GM19467 (cell line): ENCODE measurements around the gene FOSL1.
"Not testable (repeated sequence)": the region's sequence is repeated elsewhere in the genome, so short reads cannot be mapped to it uniquely, and the experiment has no call there.

Experiments used
- ATAC-seq: cut with Tn5 transposase; IDR thresholded peaks from one replicate; pipeline ENCODE4 v1.9.1; 2021; ENCODE audit warnings: mild to moderate bottlenecking, moderate library complexity; ENCODE audit not compliant: unreplicated experiment

FOSL1 gene

GRCh38 chr11:65897020-65897471 is 3.1 kb downstream of the FOSL1 start:
- no peak for ATAC-seq

DNA sequence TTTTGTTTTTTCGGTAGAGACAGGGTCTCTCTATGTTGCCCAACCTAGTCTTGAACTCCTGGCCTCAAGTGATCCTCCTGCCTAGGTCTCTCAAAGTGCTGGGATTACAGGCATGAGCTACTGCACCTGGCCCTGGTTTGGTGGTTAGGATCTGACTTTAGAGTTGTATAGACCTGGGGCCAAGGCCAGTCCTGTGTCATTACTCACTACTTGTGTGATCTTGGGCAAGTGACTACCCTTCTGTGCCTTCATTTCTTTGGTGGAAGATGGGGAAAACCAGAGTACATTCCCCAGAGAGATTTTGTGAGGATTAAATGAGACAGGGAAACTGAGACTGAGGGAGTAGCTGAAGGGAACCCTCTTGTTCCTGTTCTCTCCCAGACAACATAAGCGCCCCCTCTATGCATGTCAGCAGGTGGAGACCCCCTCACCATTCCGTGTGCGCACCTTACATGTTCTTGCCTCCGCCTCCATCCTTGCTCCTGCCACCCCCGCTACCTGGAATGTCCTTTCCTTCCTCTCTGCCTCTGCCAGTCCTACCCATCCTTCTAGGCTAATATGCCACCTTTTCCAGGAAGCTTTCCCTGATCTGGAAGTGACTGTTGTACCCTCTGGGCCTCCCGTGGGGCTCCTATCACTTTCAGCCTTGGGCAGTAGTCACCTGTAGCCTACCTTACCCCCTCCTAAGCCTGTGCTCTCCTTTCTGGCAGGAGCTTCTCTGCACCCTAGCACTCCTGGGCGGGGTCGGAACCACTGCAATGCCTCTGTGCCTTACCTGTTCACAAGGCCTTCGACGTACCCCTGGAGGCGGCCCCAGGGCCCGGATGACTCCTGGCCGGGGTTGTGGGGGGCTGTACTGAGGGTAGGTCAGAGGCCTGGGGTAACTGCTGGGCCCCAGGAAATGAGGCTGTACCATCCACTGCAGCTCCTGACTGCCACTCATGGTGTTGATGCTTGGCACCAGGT is 3.9 kb downstream of the FOSL1 start:
- no peak for ATAC-seq

- ATAC-seq, result no peak
Observed at GRCh38 chr11:65895482-65895981, 4.7 kb downstream of the FOSL1 start.

DNA sequence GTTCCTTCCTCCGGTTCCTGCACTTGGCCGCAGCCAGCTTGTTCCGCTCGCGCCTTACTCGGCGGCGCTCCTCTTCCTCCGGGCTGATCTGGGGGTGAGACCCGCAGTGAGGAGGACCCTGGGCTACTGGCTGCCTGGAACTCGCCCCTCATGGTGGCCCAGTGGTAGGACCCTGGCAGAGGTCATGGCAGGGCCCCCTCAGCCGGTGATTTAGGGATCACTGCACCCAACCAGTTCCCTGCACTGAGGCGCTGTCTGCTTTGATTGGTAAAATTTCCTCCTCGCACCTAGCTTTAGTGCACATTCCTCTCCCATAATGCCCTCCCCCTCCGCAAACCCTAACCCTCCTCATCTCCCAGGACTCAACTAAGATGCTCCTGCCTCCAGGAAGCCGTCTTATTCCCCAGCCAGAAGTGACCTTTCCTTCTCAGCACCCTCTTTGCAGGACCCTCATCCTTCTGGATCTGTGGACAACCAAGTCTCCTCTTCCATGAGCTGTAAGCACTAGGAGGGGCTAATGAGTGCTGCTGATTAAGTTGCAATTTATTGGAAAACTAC is 6.1 kb downstream of the FOSL1 start:
- no peak for ATAC-seq

DNA sequence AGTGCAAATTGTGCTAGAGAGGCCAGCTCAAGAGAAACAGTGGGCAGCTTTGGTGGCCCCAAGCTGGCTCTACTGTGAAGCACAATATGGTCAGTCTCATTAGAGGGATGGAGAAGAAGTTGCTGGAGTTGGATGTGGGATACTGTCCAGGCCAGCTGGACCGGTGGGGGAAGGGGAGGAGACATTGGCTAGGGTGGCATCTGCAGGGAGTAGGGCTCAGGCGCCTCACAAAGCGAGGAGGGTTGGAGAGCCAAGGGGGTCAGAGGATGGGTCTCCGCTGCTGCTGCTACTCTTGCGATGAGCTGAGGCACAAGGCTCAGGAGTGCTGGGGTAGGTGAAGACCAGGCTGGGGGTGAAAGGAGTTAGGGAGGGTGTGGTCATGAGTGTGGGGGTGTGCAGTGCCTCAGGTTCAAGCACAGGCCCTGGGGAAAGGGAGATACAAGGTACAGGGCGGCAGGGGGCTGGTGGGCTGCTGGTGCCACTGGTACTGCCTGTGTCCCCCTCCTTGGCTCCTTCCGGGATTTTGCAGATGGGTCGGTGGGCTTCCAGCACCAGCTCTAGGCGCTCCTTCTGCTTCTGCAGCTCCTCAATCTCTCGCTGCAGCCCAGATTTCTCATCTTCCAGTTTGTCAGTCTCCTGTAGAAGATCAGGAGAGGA is 7.4 kb downstream of the FOSL1 start:
- no peak for ATAC-seq

GRCh38 chr11:65892137-65892540 is 8.0 kb downstream of the FOSL1 start:
- ATAC-seq, result not testable (repeated sequence)

DNA sequence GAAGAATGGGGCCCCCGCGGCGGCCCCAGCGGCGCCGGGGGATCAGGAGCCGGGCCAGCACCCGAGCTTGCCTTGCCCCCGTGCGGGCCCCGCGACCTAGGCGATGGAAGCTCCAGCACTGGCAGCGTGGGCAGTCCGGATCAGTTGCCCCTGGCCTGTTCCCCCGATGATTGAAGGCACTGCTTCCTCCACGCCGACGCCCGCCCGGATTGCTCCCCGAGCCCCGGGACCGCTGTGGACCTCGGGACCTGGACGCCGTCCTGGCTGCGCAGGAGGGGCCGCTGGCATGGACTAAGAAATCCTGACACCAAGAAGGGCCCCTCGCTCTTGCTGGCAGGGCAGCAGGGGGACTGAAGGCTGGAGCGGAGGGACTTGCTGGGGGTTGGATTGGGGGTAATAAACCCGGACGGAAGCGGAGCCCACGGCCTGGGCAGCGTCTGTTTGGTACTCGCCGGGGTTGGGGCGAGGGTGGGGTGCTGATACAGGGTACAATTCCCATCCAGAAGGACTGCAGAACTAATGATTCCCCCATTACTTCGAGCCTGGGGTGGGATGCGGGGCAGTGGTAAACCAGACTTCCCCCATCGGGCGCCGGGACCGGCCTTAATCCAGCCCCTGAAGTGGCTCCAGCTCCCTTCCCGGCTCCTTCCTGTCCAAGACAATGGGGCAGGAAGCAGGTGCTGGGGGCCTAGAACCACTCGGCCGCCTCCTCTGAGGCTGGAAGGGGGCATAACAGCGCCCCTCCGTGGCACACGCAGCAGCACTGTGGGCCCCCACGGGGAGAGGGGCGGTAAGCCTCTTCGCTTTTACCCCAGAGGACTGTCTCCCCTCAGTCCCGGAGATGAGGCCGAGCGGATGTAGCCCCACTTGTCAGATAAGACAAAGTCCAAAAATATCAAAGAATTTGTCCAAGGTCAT is 8.7 kb downstream of the FOSL1 start:
- ATAC-seq, result no peak

GRCh38 chr11:65890324-65891218 is 9.6 kb downstream of the FOSL1 start, which contains the start of gene CCDC85B:
Gene CCDC85B (plus strand): TSS chr11:65890673. CDS start chr11:65890784, 111 bp downstream.
- ATAC-seq, result peak; percentile 55

- peak; percentile 40 for ATAC-seq
Observed at GRCh38 chr11:65888163-65888814, 11.9 kb downstream of the FOSL1 start, which contains the start of gene FIBP. Gene FIBP (minus strand): TSS chr11:65888471. CDS start chr11:65888418, 53 bp downstream.

DNA sequence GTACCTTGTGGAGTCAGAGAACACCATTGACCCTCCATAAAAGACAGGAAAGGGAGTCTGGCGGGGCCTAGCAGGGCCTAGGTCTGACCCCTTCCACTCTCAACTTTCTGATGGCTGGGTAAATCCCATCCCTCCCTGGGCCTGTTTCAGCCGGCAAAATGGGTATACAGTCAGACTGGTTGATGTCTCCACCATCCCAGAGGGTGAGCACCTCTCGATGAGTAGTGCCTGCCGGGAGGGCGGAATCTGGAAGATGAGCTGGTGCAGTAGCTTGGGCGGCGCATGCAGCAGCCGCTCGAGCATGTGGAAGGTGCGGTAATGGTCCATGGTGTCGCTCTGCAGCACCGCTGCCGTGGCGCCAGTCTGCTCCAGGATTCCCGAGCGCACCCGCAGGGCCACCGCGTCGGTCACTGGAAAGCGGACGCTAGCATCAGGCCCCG is 12.4 kb downstream of the FOSL1 start:
- no peak for ATAC-seq

- ATAC-seq, result no peak
Observed at GRCh38 chr11:65886826-65887722, 13.1 kb downstream of the FOSL1 start.

- no peak for ATAC-seq
Observed at GRCh38 chr11:65885808-65886536, 14.2 kb downstream of the FOSL1 start.

GRCh38 chr11:65885231-65885630 is 15.0 kb downstream of the FOSL1 start:
- ATAC-seq, result no peak

- ATAC-seq, result no peak
Observed at GRCh38 chr11:65884716-65885092, 15.5 kb downstream of the FOSL1 start.

DNA sequence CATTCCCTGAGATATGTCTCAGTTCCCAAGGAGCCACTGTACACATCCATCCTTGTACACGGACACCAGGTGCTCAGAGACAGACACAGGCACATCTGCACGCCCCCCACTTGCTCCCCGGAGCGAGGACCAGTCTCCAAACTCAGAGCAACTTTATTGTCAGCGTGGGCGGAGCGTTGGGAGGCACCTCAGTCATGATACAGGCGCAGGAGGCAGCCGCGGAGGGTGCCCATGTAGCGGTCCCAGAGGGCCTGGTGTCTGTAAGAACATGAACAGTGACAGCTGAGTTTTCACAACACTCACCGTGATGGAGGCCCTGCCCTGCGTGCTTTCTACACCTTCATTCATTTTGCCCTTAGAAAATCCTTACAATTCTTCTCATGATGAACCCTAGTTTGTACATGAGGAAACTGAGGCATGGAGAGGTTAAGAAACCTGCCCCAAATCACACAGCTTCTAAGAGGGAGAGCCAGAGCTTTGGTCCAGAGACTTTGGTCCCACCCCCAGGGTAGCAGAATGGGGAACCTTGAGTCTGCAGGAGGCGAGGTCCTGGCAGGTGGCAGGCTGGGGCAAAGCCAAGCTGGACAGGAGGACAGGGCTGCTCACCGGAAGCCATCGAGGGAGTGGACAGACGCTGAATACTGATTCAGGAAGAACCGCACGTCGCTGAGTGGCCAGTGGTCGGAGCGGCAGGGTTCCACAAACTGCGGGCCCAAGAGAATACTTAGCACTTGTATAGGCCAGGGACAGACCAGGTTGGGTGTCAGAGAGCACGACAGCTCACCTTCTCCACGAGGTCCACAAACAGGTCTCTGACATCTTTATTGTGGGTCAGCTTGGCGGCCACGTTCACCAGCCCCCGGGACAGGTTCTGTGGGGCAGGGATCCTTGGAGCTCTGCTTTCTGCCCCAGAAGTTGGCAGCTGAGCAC is 16.1 kb downstream of the FOSL1 start:
- ATAC-seq, result no peak
